Motor neuron (in vitro differentiated cells): Measurements from ENCODE around the gene LPGAT1. TPM values are rescaled to one million over a fixed set of nuclear protein-coding genes. Genes with fewer than 3 reads are reported as not detected.
"Not testable (repeated sequence)": the region's sequence is repeated elsewhere in the genome, so short reads cannot be mapped to it uniquely, and the experiment has no call there.

Experiments used
- ATAC-seq, 8 experiments: fragments of 200-7000 bp; cut with Tn5 transposase; replicated peaks in 6 of 8; 2 replicates each; pipeline ENCODE4 v1.8.0; 2021; ENCODE audit warnings: mild to moderate bottlenecking in 8 of 8, moderate library complexity in 8 of 8
- H3K27ac ChIP-seq, 2 donors: fragments of 250-450 bp; sonication (Bioruptor Pico); 2 replicates each; pipeline ENCODE4 v1.9.0; 2021; ENCODE audit warnings: antibody characterized with exemption in 2 of 2, mild to moderate bottlenecking in 2 of 2, moderate library complexity in 1 of 2
- H3K4me1 ChIP-seq, 2 donors: fragments of 250-450 bp; sonication (Bioruptor Pico); replicated peaks in 1 of 2; 2 replicates each; pipeline ENCODE4 v1.6.1; 2021; ENCODE audit warnings: antibody characterized with exemption in 2 of 2, mild to moderate bottlenecking in 2 of 2, moderate library complexity in 1 of 2
- H3K4me3 ChIP-seq, 5 donors: fragments of 250-450 bp; sonication (Bioruptor Pico); 2 replicates each; pipeline ENCODE4 v1.9.0; 2021; ENCODE audit warnings: antibody characterized with exemption in 5 of 5, mild to moderate bottlenecking in 5 of 5, moderate library complexity in 4 of 5
- WGBS, 10 experiments: fragments of 450-650 bp; shearing (Covaris generic); methylation state at CpG; one replicate each; pipeline ENCODE4 v1.0.0; 2022; 5-methylcytosine and 5-hydroxymethylcytosine counted together
- in situ Hi-C, 9 experiments: fragments of 400-800 bp; cut with MboI; loops; one replicate each; pipeline ENCODE4 v1.15.0; 2021; ENCODE audit warnings: low sequenced_read_pairs in 9 of 9, low pct_unique_long_range_greater_than_20kb in 2 of 9; ENCODE audit not compliant: unreplicated experiment in 9 of 9
- total RNA-seq, 8 experiments: library from RNA; unstranded; fragments of 300-600 nt; gene quantifications; 2 replicates each; pipeline versions ENCODE4 v1.2.3 to v1.2.4, GENCODE V29; 2022

Gene LPGAT1, protein sequence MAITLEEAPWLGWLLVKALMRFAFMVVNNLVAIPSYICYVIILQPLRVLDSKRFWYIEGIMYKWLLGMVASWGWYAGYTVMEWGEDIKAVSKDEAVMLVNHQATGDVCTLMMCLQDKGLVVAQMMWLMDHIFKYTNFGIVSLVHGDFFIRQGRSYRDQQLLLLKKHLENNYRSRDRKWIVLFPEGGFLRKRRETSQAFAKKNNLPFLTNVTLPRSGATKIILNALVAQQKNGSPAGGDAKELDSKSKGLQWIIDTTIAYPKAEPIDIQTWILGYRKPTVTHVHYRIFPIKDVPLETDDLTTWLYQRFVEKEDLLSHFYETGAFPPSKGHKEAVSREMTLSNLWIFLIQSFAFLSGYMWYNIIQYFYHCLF
- 10 to 100 TPM; 25.1 to 41.3 (median 31.9) TPM for total RNA-seq

DNA sequence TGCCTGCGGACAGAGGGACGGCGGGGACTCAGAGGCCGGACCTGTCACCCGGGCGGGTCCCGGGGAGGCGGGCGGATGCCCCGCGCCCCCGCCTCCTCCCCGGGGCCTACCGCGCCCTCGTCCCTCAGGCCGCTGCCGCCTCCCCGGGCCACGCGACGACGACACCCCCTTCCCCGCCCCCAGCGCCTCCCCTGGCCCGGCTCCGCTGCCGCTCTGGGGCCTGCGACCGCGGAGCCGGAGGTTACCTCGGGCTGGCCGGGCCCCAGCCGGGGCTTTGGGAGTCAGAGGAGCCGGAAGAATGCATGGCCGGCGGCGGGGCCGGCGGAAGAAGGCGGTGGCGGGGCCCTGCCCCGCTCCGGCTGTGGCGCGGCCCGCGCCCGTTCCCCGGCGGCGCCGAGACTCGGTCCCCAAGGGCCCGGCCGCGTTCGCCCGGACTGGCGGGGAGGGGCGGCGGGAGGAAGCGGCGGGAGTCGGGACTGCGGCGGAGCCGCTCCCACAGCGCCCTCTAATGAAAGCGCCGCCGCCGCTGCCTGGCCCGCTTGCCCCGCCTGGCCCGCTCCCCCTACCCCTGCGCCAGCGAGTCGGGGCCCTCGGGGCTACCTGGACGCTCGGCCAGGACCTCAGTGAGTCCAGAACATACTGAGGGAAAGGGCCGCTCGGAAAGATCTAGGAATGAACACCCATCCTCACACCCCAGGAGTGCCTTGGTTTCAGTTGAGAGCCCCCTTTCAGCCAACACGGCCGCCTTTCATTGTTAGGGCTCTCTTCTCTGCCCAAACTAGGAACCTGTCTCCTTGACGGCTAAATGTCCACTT, at the start of gene LPGAT1:
TSS of gene LPGAT1 (minus strand) at position 436 of the 815 bp plus-strand sequence. CDS start 1,467 bp downstream, outside the sequence.
- in situ Hi-C loops, result loop anchor here in 1 of 9 experiments (25.0 kb wide), 1 partner anchor 143 kb away; the partner anchor contains the start of gene NEK2
- Histone ChIP-seq H3K4me1 (peaks cover 7 to 21% of the 10 kb centered on the region in 2 donors), H3K27ac (peak within 1 kb of the TSS; percentile 77 to 85), H3K4me3 (peak within 1 kb of the TSS; percentile 71 to 96 (median 86))
- WGBS, 10 experiments, result 0 to 32% (median 9%) methylated on average over 1 to 9 of the region's 88 CpGs; no CpG with 5 or more reads in 7 of the 10 experiments
- ATAC-seq, result peak; percentile 85 to 94 (median 92)

DNA sequence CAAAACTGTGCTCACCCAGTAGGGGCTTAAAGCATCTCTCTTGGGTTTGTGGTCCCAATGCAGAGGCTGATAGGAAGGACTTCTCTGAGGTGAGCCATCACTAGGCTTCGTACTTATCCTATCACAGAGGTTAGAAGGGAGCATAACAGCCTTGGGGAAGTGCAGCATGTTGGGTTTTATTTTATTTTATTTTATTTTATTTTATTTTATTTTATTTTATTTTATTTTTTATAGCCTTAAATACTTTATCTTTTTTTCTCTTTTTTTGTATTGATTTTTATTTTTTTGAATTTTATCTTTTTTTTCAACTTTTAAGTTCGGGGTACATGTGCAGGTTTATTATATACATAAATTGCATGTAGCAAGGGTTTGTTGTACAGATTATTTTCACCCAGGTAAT, 48.9 kb upstream of the LPGAT1 start:
- in situ Hi-C loops, result no loop called here
- no peaks in the 10 kb centered on the region for H3K4me1 ChIP-seq
- WGBS, 10 experiments, result 39 to 98% (median 85%) methylated on average over 1 to 2 of the region's 2 CpGs
- ATAC-seq, result no peak
- no peak overlapping the region for H3K4me3 ChIP-seq
- no peak overlapping the region for H3K27ac ChIP-seq

DNA sequence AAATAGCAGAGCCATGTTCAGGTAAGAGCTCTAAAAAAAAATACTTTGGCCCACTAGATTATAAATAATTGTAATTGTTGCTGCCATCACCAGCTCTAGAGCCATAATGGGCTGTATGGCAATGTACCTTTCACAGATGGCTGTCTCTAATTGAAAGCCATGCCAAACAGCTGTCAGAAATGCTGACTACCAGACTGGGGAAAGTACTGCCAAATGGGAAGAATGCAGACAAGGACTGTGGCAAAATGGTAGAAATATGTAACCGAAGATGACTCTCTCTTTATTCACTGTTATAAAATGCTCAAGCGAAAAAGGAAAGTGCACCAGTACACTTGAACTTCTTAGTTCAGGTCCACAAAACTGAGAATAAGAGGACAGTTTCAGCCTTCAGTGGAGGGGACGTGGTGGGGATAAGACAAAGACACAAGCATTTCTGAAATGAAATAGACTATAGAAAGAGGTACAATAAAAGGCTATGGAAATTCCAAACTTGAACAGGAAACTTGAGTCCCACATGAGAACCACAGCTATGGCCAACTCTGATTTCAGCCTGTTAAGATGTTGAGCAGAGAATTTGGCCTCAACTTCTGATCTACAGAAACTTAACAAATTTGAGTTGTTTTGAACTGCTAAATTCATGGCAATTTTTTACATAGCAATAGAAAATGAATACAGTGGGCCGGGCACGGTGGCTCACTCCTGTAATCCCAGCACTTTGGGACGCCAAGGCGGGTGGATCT, 46.5 kb upstream of the LPGAT1 start:
- Histone ChIP-seq H3K27ac (no peak overlapping the region), H3K4me1 (no peaks in the 10 kb centered on the region), H3K4me3 (no peak overlapping the region)
- in situ Hi-C loops, result no loop called here
- 33 to 95% (median 85%) methylated on average over 2 to 7 of the region's 7 CpGs for WGBS, 10 experiments
- ATAC-seq, result no peak

DNA sequence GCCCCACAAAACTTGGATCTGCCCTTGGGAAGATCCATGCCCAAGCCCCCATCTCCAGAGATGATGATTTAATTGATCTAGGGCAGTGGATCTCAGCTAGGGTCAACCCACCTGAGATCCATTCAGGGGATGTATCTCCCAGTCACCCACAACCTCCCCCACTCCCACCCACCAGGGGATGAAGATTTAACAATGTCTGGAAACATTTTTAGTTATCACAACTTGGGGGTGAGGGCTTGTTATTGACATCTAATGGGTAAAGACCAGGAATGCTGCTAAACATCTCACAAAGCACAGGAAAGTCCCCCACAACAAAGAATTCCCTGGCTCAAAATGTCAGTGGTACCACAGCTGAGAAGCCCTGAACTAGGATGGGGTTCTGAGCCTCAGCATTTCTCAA, 45.0 kb upstream of the LPGAT1 start:
- no peak for ATAC-seq
- no peak overlapping the region for H3K4me3 ChIP-seq
- in situ Hi-C loops, result no loop called here

DNA sequence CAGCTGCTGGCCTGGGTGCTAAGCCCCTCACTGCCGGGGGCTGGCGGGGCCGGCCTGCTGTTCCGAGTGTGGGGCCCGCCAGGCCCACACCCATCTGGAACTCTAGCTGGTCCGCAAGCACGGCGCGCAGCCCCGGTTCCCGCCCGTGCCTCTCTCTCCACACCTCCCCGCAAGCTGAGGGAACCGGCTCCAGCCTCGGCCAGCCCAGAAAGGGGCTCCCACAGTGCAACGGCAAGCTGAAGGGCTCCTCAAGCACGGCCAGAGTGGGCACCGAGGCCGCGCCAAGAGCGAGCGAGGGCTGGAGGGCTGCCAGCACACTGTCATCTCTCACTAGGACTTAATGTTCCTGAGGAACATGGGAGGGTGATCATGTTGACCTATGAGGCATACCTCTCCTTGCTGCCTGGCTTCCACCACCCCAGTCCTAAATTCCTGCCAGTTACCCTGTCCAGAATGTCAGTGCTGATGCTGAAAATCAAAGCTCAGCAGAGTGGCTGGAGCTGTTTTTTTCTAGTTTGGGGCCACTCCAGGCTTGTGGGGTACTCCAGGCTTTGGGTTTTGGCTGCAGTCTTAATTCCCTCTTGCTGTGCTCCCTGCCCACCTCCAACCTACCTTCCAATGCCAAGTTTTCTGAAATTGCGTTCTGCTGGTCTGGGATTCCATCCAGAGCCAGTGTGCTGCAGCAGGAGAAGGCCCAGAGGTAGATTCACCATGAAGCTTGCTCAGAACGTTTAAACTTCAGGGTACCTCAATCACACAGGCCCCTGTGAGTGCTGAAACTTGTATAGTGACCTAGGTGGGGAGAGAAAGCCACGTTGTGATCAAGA, 44.2 kb upstream of the LPGAT1 start:
- no peak for ATAC-seq
- in situ Hi-C loops, result no loop called here
- WGBS, 10 experiments, result 0 to 76% (median 51%) methylated on average over 1 to 3 of the region's 25 CpGs; no CpG with 5 or more reads in 1 of the 10 experiments
- Histone ChIP-seq H3K27ac (no peak overlapping the region), H3K4me1 (no peaks in the 10 kb centered on the region), H3K4me3 (no peak overlapping the region)

More for the DNA sequence above, 45.0 kb upstream of the LPGAT1 start:
- Histone ChIP-seq H3K27ac (no peak overlapping the region), H3K4me1 (no peaks in the 10 kb centered on the region)

DNA sequence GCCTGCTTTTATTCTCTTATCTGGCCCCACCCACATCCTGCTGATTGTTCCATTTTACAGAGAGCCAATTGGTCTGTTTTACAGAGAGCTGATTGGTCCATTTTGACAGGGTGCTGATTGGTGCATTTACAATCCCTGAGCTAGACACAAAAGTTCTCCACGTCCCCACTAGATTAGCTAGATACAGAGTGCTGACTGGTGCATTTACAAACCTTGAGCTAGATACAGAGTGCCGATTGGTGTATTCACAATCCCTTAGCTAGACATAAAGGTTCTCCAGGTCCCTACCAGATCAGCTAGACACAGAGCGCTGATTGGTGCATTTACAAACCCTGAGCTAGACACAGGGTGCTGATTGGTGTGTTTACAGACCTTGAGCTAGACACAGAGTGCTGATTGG, 43.2 kb upstream of the LPGAT1 start:
- in situ Hi-C loops, result not testable (repeated sequence)
- 80 to 100% (median 87%) methylated on average over 1 to 3 of the region's 3 CpGs; no CpG with 5 or more reads in 7 of the 10 experiments for WGBS, 10 experiments

DNA sequence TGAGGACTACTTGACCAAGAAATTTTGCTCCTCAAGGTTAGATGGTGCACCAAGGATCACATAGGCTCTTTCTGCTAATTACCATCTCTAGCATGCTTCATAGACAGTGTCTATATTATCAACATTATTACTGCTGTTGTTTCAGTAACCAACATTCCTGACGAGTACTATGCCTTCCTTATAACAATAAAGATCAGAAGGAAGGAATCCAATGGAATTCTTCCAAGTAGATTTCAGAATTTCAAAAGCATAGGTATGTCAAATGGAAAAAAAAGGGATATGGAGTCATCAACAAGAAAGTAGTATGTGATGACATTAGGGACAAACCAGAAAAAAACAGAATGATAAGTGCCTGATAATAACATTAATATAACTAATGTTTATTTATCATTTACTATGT, 39.6 kb upstream of the LPGAT1 start:
- no peak for ATAC-seq
- H3K27ac ChIP-seq, result no peak overlapping the region
- H3K4me3 ChIP-seq, result no peak overlapping the region
- no peaks in the 10 kb centered on the region for H3K4me1 ChIP-seq
- WGBS, 10 experiments, result 13 to 100% (median 74%) methylated on average over 1 of the region's 1 CpG; no CpG with 5 or more reads in 1 of the 10 experiments
- in situ Hi-C loops, result no loop called here

More for the DNA sequence above, 43.2 kb upstream of the LPGAT1 start:
- not testable (repeated sequence) for ATAC-seq, H3K27ac ChIP-seq, H3K4me1 ChIP-seq, H3K4me3 ChIP-seq

DNA sequence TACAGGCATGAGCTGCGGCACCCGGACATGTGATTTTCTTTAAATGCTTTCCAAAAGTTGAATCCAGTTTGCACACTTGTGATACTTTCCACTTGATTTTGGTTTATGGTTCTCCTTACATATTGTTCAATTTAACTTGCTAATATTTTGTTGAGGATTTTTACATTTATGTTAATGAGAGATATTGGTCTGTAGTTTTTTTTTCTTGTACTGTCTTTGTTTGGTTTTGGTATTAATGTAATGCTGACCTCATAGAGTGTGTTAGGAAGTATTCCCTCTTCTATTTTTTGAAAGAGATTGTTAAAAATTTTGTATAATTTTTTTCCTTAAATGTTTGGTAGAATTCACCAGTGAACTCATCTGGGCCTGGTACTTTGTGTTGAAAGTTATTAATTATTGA, 34.6 kb upstream of the LPGAT1 start:
- H3K4me3 ChIP-seq, result no peak overlapping the region
- 67 to 100% (median 97%) methylated on average over 1 to 2 of the region's 2 CpGs; no CpG with 5 or more reads in 4 of the 10 experiments for WGBS, 10 experiments
- H3K4me1 ChIP-seq, result no peaks in the 10 kb centered on the region
- in situ Hi-C loops, result no loop called here
- ATAC-seq, result peak in 3 of 8 experiments; percentile 31 to 74 (median 50)
- no peak overlapping the region for H3K27ac ChIP-seq

DNA sequence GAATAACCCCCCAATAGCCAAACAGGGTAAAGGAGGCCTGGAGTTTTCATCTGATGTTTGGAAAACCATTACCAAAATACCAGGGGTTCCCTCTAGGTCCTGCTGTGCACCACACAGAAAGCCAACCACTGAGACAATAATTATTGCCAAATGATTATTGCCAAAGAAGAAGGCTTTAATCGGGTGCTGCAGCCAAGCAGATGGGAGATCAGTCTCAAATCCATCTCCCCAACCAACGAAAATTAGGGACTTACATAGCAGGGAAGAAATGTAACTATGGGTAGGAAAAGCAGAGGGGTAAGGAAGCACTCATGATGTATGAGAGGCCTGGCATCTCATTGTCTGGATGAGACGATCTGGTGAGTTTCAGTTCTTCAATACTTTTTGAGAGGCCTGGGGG, 28.8 kb upstream of the LPGAT1 start:
- in situ Hi-C loops, result no loop called here
- WGBS, 10 experiments, result 21 to 100% (median 67%) methylated on average over 1 to 3 of the region's 3 CpGs; no CpG with 5 or more reads in 1 of the 10 experiments
- H3K4me3 ChIP-seq, result no peak overlapping the region

DNA sequence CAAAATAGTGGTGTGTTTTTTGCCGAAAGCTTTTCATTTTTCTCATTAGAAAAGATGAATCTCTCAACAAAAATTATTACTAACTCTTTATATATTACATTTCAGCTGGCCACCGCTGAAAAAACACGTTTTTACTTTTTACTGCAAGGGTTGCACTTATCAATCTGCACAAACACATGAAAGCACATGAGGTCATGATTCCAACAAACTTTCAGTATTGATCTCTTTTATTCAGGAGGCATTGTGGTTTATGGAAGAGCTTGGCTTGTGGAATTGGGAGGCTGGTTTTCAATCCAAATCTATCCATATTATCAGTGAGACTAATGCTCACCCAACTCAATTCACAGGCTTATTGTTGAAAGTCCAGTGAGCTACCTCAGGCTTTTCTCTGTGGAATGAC, 20.6 kb upstream of the LPGAT1 start:
- Histone ChIP-seq H3K4me3 (no peak overlapping the region), H3K4me1 (no peaks in the 10 kb centered on the region), H3K27ac (no peak overlapping the region)
- 0 to 64% (median 43%) methylated on average over 1 to 3 of the region's 3 CpGs; no CpG with 5 or more reads in 1 of the 10 experiments for WGBS, 10 experiments
- in situ Hi-C loops, result no loop called here
- ATAC-seq, result no peak

More for the DNA sequence above, 28.8 kb upstream of the LPGAT1 start:
- ATAC-seq, result no peak
- Histone ChIP-seq H3K27ac (no peak overlapping the region), H3K4me1 (no peaks in the 10 kb centered on the region)

DNA sequence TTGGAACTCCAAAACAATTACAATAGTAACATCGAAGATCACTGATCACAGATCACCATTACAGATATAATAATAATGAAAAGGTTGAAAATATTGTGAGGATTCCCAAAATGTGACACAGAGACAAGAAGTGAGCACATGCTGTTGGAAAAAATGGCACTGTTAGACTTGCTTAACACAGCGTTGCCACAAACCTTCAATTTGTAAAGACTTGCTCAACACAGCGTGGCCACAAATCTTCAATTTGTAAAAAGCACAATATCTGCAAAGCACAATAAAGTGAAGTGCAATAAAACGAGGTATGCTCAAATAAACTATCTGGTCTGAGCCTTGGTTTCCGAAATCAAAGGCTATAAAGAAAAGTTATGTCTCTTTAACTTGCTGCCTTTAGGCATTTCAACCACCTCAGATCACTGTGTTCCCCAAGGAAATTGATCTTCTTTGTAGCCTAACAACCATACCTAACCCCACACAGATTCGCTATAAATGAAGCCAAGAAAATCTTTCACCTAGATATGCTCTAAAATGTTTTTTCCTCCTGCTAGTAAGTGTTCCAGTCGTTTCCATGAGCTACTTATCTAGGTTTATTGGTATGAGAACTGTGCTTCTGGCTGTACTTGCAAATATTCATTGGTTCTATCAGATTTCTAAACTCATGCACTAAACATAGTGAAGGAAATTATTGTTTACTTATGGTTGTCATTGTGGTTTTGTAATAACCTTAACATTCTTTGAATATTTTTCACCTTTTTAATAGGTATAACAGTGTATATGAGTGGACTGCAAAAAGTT, 13.1 kb upstream of the LPGAT1 start:
- 38 to 86% (median 71%) methylated on average over 4 to 7 of the region's 7 CpGs; no CpG with 5 or more reads in 1 of the 10 experiments for WGBS, 10 experiments
- Histone ChIP-seq H3K4me3 (no peak overlapping the region), H3K27ac (no peak overlapping the region), H3K4me1 (no peaks in the 10 kb centered on the region)
- no peak for ATAC-seq
- in situ Hi-C loops, result loop anchor here in 1 of 9 experiments (25.0 kb wide), 1 partner anchor 156 kb away; the partner anchor contains the start of gene NEK2
